IPS DF 4.7 (cell line): ENCODE results near the gene CLEC7A.

ENCODE experiments used
- DNase-seq: peaks from one replicate; pipeline ENCODE4 v3.0.0-alpha.2; 2013; ENCODE audit warnings: low spot score; ENCODE audit errors: extremely low read depth

The CLEC7A gene

GRCh38 chr12:10130042-10130441, at the start of gene CLEC7A:
Gene CLEC7A (minus strand): TSS chr12:10130199. CDS start chr12:10130082, 117 bp downstream.
- DNase-seq, result no peak

DNA sequence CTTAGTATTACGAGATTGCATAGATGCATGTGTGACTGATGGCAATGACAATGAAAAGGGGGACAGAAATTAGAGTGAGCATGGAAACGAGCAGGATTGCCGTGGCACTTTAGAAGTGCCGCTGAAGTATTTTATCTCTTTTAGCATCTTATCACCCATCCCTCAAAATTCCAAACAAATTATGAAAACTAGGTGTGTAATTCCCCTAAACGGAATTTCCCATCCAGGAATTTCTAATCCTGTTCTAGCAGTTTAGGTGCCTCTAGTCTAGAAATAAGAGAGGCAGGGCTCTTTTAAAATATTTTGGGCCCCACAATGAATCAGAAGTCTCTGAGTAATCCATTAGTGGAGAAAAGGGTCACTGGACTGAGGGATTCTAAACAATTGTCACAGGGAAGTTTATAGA, 49.8 kb upstream of the CLEC7A start:
- DNase-seq, result no peak

- DNase-seq, result no peak
Observed at GRCh38 chr12:10178821-10179220, 48.8 kb upstream of the CLEC7A start, which contains the start of gene TMEM52B. Gene TMEM52B (plus strand): TSS chr12:10179032. CDS start chr12:10179575, 543 bp downstream.

DNA sequence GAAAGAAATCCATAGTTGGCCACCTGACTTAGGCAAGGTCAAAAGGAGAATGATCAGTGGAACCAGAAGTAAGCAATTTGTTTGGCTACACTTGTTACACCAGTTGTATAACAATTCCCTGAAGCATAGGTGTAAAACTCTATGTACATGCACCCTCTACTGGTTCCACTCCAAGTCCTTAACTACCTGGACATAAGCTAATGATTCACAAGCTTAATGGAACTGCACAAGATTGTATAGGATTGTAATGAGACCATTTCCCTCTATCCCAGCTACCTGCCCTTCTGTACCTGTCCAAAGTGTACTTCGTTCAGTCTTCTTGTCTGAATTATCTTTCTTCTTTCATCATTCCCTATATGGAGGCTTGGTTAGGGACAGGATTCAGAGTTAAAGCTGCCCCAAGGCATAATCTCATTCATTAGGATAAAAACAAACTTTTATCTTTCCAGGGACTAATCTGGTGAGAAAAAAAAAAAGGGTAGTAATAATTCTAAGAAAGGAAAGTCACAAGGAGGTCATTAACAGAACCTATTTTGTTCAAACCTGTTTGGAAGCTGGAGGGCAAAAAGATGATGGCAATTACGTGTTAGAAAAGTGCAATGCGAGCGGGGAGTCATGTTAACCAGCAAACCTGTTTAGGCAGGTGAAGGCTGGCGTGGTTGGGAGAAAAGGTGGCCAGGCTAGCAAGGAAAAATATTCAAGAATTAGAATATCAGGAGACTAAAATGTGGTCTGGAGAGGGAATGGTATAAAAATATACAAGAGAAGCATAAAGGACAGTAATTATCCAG, 46.0 kb upstream of the CLEC7A start:
- no peak for DNase-seq

DNA sequence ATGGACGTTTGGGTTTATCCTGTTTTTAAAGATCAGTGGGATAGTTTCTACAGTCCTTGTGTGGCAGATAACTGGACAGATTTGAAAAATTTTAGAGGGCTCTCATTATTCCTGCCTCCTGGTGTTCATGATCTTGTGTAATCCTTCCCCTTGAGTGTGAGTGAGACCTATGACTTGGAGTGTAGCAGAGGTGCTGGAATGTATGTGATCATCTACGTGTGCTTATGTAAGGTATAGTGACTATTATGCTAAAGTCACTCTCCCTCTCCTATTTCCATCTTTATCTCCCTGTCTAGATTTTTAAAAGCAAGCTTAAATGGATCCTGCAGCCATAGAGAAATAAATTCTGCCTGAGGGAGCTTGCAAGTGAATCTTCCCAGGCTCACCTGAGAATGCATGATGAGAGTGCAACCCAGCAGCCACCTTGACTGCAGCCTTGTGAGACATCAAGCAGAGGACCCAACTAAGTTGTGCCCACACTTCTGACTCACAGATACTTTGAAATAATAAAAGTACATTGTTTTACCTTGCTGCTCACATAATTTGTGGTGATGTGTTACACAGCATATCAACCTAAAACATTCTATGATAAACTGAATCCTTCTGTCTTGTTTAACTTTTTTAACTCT, 45.1 kb upstream of the CLEC7A start:
- DNase-seq, result no peak

DNA sequence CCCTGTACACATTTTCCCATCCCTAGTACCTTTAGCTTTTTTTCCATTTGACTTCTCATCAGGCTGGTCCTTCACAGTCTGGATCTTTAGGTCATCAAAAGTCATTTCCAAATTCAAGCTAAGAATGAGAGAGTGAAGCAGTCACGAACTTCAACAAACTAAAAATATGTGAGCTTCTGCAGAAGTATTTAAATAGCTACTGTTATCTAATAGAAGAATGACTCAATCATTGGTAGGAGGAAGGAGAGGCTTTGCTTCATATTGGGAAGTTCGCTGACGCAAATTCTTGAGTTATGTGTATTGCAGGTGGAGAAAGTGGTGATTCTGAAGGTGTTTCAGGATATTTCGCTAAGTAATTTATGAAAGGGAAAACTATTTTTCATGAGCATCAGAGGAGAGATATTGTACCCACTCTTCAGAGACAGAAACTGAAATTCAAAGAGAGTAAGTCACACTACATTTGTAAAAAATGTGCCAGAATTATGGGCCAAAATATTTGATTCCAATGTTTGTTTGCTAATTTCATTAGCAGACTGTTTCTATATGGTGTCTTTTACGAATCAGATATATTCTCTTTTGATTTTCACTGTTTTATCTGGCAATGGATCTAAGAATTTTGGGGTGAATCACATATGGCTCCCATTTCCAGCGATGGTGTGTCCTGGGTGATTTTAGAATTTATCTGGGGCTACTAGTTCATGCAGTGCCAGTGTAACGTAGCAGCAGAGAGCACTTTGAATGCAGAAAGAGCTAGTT, 42.2 kb upstream of the CLEC7A start, which contains the start of gene OLR1:
Gene OLR1 (minus strand): TSS at position 160 of the 756 bp plus-strand sequence. CDS start 55 bp downstream, at position 105.
- DNase-seq, result no peak

- no peak for DNase-seq
Observed at GRCh38 chr12:10170216-10170615, 40.2 kb upstream of the CLEC7A start.

GRCh38 chr12:10169104-10169503, 39.1 kb upstream of the CLEC7A start:
- DNase-seq, result no peak

GRCh38 chr12:10167599-10167998, 37.6 kb upstream of the CLEC7A start:
- no peak for DNase-seq

- no peak for DNase-seq
Observed at GRCh38 chr12:10165421-10165820, 35.4 kb upstream of the CLEC7A start.

DNA sequence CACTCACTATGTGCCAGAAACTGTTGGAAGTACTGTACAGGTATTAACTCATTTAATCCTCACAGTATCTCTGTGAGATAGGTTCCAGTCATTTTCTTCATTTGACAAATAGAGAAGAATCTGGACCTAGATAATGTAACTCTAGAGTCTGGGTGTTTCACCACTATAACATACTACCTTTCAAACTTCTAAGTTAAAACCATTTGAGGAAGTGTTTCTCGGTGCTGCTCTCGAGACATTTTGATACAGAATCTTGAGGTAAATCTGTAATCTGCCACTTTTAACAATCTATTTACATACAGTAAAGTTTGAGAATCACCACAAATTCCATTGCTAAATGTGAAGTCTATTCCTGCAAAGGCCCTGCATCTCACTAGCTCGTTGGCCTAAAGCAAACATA, 33.1 kb upstream of the CLEC7A start:
- DNase-seq, result no peak

DNA sequence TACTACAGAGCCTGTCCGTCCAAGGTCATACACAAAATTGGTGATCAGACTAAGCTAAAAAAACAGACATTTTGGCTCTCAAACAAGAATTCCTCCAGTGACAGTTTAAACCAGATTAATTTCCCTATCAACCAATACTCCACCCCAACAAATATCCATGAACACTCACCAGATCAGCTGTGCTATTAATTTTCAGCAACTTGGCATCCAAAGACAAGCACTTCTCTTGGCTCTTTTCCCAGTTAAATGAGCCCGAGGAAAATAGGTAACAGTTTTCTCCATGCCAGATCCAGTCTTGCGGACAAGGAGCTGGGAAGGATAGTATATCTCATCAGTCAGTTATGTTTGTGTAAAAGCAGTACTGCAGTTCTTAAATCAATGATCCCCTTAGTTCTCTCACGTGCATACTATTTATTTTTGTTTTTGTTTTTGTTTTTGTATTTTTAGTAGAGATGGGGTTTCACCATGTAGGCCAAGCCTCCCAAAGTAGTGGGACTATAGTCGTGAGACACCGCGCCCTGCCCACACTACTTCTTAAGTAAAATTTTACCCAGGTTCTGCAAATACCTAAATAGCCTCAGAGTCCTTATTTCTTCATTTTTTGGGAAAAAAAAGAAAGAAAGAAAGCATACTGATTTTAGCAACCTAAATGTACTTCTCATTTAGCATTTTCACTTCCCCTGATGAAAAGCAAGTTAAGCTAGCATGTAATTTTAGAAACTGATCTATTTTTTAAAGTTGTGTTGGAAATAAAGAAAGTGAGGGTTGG, 30.8 kb upstream of the CLEC7A start:
- no peak for DNase-seq

GRCh38 chr12:10159280-10159679, 29.3 kb upstream of the CLEC7A start:
- DNase-seq, result no peak

DNA sequence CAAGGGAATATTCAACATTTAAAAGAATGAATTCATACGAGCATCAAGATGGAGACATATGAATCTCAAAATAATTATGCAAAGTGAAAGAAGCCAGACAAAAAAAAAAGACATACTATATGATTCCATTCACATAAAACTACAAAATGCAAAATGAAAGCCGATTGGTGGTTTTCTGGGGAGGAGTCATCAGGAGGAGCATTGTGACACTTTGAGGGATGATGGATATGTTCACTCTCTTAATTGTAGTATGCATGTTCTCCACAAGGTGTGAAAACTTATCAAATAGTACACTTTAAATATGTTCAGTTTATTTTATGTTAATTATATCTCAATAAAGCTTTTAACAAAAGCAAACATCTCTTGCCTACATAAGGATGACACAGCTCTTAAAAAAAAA, 28.4 kb upstream of the CLEC7A start:
- DNase-seq, result no peak

- DNase-seq, result no peak
Observed at GRCh38 chr12:10155966-10156365, 26.0 kb upstream of the CLEC7A start.

GRCh38 chr12:10154145-10154496, 24.1 kb upstream of the CLEC7A start:
- DNase-seq, result no peak

DNA sequence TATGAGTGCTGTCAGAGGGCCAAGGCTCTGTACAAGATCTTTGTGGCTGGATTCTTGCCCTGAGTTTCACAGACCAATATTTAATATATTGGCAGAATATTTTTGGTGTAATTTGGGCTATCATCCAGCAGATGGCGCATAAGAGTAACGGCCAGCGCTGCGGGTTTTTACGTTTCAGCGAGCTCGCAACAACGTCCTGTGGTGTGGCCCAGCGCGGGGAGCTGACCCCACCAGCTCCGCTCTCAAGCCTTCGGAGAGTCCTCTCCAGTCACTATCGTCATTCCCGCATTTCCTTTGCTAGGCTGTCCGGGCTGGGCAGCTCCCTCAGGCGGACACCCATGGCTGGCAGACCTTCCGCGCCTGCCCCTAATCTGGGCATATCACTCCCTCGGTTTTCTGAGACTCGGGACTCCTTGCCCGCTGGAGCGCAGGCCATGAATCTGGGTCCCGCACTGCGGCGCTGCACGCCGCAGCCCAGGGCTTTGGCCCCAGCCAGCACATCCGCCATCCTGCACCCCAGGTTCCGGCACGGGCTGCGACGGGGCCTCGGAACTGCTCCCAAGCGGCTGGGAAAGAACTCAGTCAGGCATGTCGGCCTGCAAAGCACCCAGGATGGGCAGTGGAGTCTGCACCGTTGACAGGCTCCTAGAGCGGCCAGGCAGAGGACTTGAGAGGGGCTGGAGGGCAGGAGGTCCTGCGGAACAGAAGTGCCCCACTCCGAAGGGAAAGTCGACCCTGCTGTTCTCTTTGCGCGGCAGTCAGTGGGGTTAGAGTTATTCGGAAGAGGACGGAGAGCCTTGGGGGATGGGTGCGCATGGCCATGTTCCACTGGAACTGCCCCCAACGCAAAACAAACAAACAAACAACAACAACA, 23.5 kb upstream of the CLEC7A start:
- no peak for DNase-seq

DNA sequence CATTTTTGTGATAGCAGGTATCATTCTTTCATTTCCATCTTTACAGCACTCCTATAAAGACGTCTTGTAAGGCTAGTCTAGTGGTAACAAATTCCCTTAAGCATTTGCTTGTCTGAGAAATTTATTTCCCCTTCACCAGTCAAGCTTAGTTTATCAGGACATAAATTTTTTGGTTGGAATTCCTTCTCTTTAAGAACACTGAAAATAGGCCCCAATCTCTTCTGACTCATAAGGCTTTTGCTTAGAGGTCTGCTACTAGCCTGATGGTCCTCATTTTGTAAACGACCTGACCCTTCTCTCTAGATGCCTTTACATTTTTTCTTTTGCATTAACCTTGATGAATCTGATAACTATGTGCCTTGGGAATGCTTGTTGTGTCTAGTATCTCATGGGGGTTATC, 21.6 kb upstream of the CLEC7A start:
- DNase-seq, result no peak

- DNase-seq, result no peak
Observed at GRCh38 chr12:10147714-10148403, 17.9 kb upstream of the CLEC7A start.
